Spleen (tissue), 11 donors: ENCODE data around the gene RUFY1. TPM values are rescaled to one million over a fixed set of nuclear protein-coding genes. Genes with fewer than 3 reads are reported as not detected.

ENCODE experiments used
- DNase-seq: peaks from one replicate; pipeline ENCODE4 v3.0.0-alpha.2; 2020
- H3K27ac ChIP-seq, 8 donors: fragments of 200-600 bp; sonication (generic) in 7 of 8; 1 replicate in 4 of 8; 2 replicates in 4 of 8; pipeline versions ENCODE4 v1.5.0 to v1.8.0; 2016 to 2021; ENCODE audit warnings: inconsistent platforms in 4 of 8, mild to moderate bottlenecking in 4 of 8, moderate library complexity in 1 of 8
- H3K27me3 ChIP-seq, 7 donors: fragments of 200-600 bp; sonication (generic) in 6 of 7; replicated peaks in 1 of 7; 1 replicate in 4 of 7; 2 replicates in 3 of 7; pipeline versions ENCODE4 v1.5.0 to v1.8.0; 2016 to 2021; ENCODE audit warnings: inconsistent platforms in 3 of 7, mild to moderate bottlenecking in 1 of 7
- H3K36me3 ChIP-seq, 6 donors: fragments of 200-600 bp; sonication (generic) in 5 of 6; 1 replicate in 4 of 6; 2 replicates in 2 of 6; pipeline versions ENCODE4 v1.5.0 to v1.8.0; 2016 to 2021; ENCODE audit warnings: inconsistent platforms in 2 of 6
- H3K4me1 ChIP-seq, 6 donors: fragments of 200-600 bp; sonication (generic) in 5 of 6; 1 replicate in 3 of 6; 2 replicates in 3 of 6; pipeline versions ENCODE4 v1.5.0 to v1.8.0; 2016 to 2021; ENCODE audit warnings: inconsistent platforms in 3 of 6
- H3K4me3 ChIP-seq, 8 donors: fragments of 200-600 bp; sonication (generic) in 7 of 8; 1 replicate in 4 of 8; 2 replicates in 4 of 8; pipeline versions ENCODE4 v1.5.0 to v1.8.0; 2016 to 2021; ENCODE audit warnings: inconsistent platforms in 4 of 8, mild to moderate bottlenecking in 4 of 8, moderate library complexity in 2 of 8
- H3K9me3 ChIP-seq, 8 donors: fragments of 200-600 bp; sonication (generic) in 7 of 8; 1 replicate in 4 of 8; 2 replicates in 4 of 8; pipeline versions ENCODE4 v1.5.0 to v1.8.0; 2016 to 2021; ENCODE audit warnings: inconsistent platforms in 4 of 8
- POLR2A ChIP-seq, 3 donors: fragments of 450-650 bp; IDR thresholded peaks; one replicate each; pipeline ENCODE4 v1.5.1; 2017; ENCODE audit warnings: antibody characterized with exemption in 3 of 3, mild to moderate bottlenecking in 1 of 3
- POLR2AphosphoS5 ChIP-seq, 3 donors: sonication (generic); formaldehyde crosslinking; IDR thresholded peaks; one replicate each; pipeline ENCODE4 v1.5.1; 2017; ENCODE audit warnings: antibody characterized with exemption in 3 of 3
- WGBS, 5 donors: extraction: QIAGEN DNeasy Blood & Tissue Kit in 3 of 5; methylation state at CpG; one replicate each; pipeline versions ENCODE4 v1.1.5 to v1.1.7; 2013 to 2018; 5-methylcytosine and 5-hydroxymethylcytosine counted together
- intact Hi-C: fragments of 100-400 bp; cut with DNase I; formaldehyde crosslinking; loops from one replicate; pipeline ENCODE4 v1.15.0; 2023; ENCODE audit warnings: low total_unique reads
- polyA plus RNA-seq, 3 donors: library from polyadenylated mRNA; stranded (reverse); fragments of 200-250 nt; gene quantifications; one replicate each; pipeline ENCODE4 v1.2.1, GENCODE V29; 2013
- total RNA-seq, 7 donors: library from RNA; depleted of rRNA in 3 of 7; stranded (reverse); fragments of >200 nt in 3 of 7; fragmentation: NEBNext Ultra II Directional in 4 of 7; extraction: Animal tissue kit (Norgen Biotek cat#: 25700) in 4 of 7; gene quantifications; one replicate each; pipeline versions ENCODE4 v1.1.0 to v1.2.1, GENCODE V29; 2016 to 2021
- TF ChIP-seq, protein P1 (sequence below), 11 experiments: fragments of 200-600 bp in 7 of 11; fragments of 450-650 bp in 4 of 11; sonication (generic) in 4 of 11; IDR thresholded peaks in 8 of 11; conservative IDR thresholded peaks in 3 of 11; 1 replicate in 7 of 11; 2 replicates in 4 of 11; pipeline versions ENCODE4 v1.4.0 to v1.8.0; 2016 to 2021; ENCODE audit warnings: antibody characterized with exemption in 11 of 11, inconsistent platforms in 4 of 11, mild to moderate bottlenecking in 1 of 11
- donor health status: healthy with polysubstance abuse.
- donor health status: DM: no; HTN: no; CAD: no; lungs with moderate emphysema.
- donor health status: DM: no; HTN: no; CAD: no.
- donor health status: Bipolar disorder and iron deficiency.
- donor health status: healthy.
- donor health status: DM: no; HTN: no; CAD: no.
- donor health status: DM: yes; HTN: yes; CAD: no.

The RUFY1 gene
- total and polyA plus RNA-seq, 10 donors: 33.9 to 89.6 (median 67.3) TPM

DNA sequence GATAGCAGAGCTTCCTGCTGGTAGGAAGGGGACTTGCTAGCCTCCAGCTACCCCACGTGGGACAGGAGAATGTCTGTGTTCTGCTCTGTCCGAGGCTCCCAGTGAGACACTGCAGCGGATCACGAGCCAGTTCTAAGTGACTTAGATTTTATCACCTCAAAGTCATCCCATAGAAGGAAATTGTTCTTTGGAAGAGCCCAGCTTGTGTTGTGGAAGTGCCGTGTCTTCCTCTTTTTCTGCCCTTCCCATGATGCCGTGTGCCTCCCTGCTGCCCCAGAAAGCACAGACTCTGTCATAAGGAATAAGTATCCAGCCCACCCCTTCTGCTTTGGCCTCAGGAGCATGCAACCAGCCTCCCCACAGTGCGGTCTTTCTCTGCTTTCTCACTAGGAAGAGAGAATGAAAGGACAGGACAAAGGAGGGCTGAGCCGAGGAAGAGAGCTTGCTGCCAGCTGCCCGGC is 35.6 kb downstream of the RUFY1 start:
- WGBS, 5 donors: 61 to 78% (median 72%) methylated on average over 9 of the region's 9 CpGs
- H3K36me3 ChIP-seq: peaks cover 0 to 100% (median 76%) of the 10 kb centered on the region in 6 donors
- intact Hi-C loops: no loop called here

DNA sequence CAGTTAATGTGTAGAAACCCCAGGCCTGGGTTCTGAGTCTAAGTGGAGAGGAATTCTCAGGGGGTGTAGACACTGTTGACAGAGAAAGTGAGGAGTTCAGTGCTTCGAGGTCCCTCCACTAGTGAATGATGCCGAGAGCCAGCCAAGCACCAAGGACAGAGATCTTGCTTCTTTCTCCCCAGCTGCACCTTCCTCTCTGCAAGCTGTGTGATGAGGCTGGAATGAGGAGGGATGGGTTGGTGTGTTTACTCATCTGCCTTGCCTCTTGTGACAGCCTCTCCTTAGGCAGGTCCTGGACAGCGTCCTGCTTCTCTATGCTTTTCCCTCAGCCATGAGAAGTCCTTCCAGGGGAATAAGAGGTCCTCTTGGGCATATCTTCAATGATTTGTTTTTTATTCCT is 37.8 kb downstream of the RUFY1 start:
- peaks cover 0 to 15% (median 0%) of the 10 kb centered on the region in 6 donors for H3K4me1 ChIP-seq
- no peaks in the 10 kb centered on the region for H3K9me3 ChIP-seq
- WGBS, 5 donors: 90 to 96% (median 91%) methylated on average over 3 of the region's 3 CpGs
- peak; percentile 22 for DNase-seq
- intact Hi-C loops: no loop called here
- no peaks in the 10 kb centered on the region for H3K27me3 ChIP-seq
- no peak for TF ChIP-seq POLR2AphosphoS5 (IDR thresholded peaks at IDR 0.05)
- H3K4me3 ChIP-seq: no peak overlapping the region
- no peak overlapping the region for H3K27ac ChIP-seq
- peaks cover 0 to 100% (median 80%) of the 10 kb centered on the region in 6 donors for H3K36me3 ChIP-seq

More for the DNA sequence above, 35.6 kb downstream of the RUFY1 start:
- H3K4me1 ChIP-seq: peaks cover 0 to 15% (median 0%) of the 10 kb centered on the region in 6 donors
- peak; percentile 44 for DNase-seq
- no peaks in the 10 kb centered on the region for H3K27me3 ChIP-seq
- TF ChIP-seq POLR2A (IDR thresholded peaks at IDR 0.05): no peak
- TF ChIP-seq, protein P1, sequence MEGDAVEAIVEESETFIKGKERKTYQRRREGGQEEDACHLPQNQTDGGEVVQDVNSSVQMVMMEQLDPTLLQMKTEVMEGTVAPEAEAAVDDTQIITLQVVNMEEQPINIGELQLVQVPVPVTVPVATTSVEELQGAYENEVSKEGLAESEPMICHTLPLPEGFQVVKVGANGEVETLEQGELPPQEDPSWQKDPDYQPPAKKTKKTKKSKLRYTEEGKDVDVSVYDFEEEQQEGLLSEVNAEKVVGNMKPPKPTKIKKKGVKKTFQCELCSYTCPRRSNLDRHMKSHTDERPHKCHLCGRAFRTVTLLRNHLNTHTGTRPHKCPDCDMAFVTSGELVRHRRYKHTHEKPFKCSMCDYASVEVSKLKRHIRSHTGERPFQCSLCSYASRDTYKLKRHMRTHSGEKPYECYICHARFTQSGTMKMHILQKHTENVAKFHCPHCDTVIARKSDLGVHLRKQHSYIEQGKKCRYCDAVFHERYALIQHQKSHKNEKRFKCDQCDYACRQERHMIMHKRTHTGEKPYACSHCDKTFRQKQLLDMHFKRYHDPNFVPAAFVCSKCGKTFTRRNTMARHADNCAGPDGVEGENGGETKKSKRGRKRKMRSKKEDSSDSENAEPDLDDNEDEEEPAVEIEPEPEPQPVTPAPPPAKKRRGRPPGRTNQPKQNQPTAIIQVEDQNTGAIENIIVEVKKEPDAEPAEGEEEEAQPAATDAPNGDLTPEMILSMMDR (IDR thresholded peaks at IDR 0.05 in 8 of 11, conservative IDR thresholded peaks at IDR 0.05 in 3 of 11): no peak
- no peak for TF ChIP-seq POLR2AphosphoS5 (IDR thresholded peaks at IDR 0.05)
- no peak overlapping the region for H3K4me3 ChIP-seq
- H3K27ac ChIP-seq: peak overlapping the region in 4 of 8 donors; percentile 21 to 54 (median 32)
- H3K9me3 ChIP-seq: no peaks in the 10 kb centered on the region

DNA sequence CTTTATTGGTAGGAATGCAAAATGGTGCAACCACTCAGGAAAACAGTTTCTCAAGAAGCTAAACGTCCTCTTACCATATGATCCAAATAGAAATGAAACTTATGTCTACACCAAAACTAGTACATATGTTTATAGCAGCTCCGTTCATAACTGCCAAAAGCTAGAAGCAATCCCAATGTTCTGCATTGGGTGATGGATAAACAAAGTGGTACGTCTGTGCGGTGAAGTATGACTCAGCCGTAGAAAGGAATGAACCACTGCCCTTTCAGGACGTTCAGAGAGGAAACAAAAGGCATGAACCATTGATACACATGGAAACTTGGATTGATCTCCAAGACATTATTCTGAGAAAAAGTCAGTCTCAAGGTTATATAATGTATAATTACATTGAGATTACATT is 45.6 kb downstream of the RUFY1 start:
- TF ChIP-seq, protein P1 (IDR thresholded peaks at IDR 0.05 in 8 of 11, conservative IDR thresholded peaks at IDR 0.05 in 3 of 11): no peak
- no peak for TF ChIP-seq POLR2AphosphoS5 (IDR thresholded peaks at IDR 0.05)
- TF ChIP-seq POLR2A (IDR thresholded peaks at IDR 0.05): no peak
- Histone ChIP-seq H3K27ac (no peak overlapping the region), H3K9me3 (no peaks in the 10 kb centered on the region), H3K4me1 (peaks cover 0 to 8% (median 0%) of the 10 kb centered on the region in 6 donors), H3K27me3 (no peaks in the 10 kb centered on the region), H3K4me3 (no peak overlapping the region), H3K36me3 (peaks cover 3 to 100% (median 95%) of the 10 kb centered on the region in 6 donors)
- WGBS, 5 donors: 74 to 88% (median 81%) methylated on average over 6 of the region's 6 CpGs
- no peak for DNase-seq
- intact Hi-C loops: no loop called here

DNA sequence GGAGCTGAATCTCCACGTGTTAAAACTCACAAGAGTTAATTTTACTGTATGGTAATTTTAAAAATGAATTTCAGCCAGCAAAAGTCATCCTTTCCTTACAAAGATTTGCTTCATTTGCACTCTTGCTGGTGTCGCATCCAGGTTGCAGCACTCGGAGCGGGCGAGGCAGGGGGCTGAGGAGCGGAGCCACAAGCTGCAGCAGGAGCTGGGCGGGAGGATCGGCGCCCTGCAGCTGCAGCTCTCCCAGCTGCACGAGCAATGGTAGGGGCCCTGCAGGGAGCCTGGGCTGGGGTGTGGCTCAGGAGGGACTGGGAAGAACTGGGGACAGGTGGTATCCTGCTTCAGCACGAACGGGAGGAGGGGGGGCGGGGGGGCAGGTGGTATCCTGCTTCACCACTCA is 46.1 kb downstream of the RUFY1 start:
- Histone ChIP-seq H3K4me3 (no peak overlapping the region), H3K27ac (no peak overlapping the region), H3K4me1 (peaks cover 0 to 8% (median 0%) of the 10 kb centered on the region in 6 donors), H3K9me3 (no peaks in the 10 kb centered on the region), H3K36me3 (peaks cover 3 to 100% (median 94%) of the 10 kb centered on the region in 6 donors), H3K27me3 (no peaks in the 10 kb centered on the region)
- DNase-seq: no peak
- 90 to 97% (median 94%) methylated on average over 8 to 13 of the region's 13 CpGs for WGBS, 5 donors
- TF ChIP-seq, protein P1 (IDR thresholded peaks at IDR 0.05 in 8 of 11, conservative IDR thresholded peaks at IDR 0.05 in 3 of 11): no peak
- peak in 1 of 3 donors; percentile 43 for TF ChIP-seq POLR2AphosphoS5 (IDR thresholded peaks at IDR 0.05)
- no peak for TF ChIP-seq POLR2A (IDR thresholded peaks at IDR 0.05)
- intact Hi-C loops: no loop called here
